PC-3 (cell line): ENCODE measurements around the gene NELFB. TPM values are rescaled to one million over a fixed set of nuclear protein-coding genes. Genes with fewer than 3 reads are reported as not detected.
A peak's percentile ranks its signal among the peaks of the same experiment; 100 is the strongest.

ENCODE experiments used
- ATAC-seq: fragments of 200-7000 bp; cut with Tn5 transposase; 2 replicates; pipeline ENCODE4 v1.9.1; 2020; ENCODE audit warnings: mild to moderate bottlenecking, moderate library complexity
- BruUV-seq: library from RNA; stranded (reverse); fragments of 400-500 nt; replicated peaks from 2 replicates; lab custom pipeline; 2021; lab: Mats Ljungman, UMichigan
- CTCF ChIA-PET: fragments of 300-600 bp; sonication (Branson Sonifier 250); formaldehyde crosslinking; loops from one replicate; lab custom pipeline; 2022; ENCODE audit warnings: antibody characterized with exemption; lab: Charles Lee
- POLR2A ChIA-PET: fragments of 300-600 bp; sonication (Branson Sonifier 250); formaldehyde crosslinking; loops from one replicate; lab custom pipeline; 2022; ENCODE audit warnings: antibody characterized with exemption; ENCODE audit not compliant: unreplicated experiment; lab: Charles Lee
- DNase-seq: peaks from one replicate; pipeline ENCODE4 v3.0.0-alpha.2; 2015
- H2AFZ ChIP-seq: fragments of 300-600 bp; sonication (generic); 2 replicates; pipeline ENCODE4 v1.6.0; 2016; ENCODE audit warnings: antibody characterized with exemption, low read length
- H3F3A ChIP-seq: fragments of 300-600 bp; sonication (generic); one replicate; pipeline ENCODE4 v1.6.0; 2017; ENCODE audit warnings: antibody characterized with exemption, low read length, control low read depth, mild to moderate bottlenecking; ENCODE audit not compliant: unreplicated experiment
- H3K27ac ChIP-seq: fragments of 300-600 bp; sonication (generic); 2 replicates; pipeline ENCODE4 v1.5.1; 2016; ENCODE audit warnings: mild to moderate bottlenecking, low read length
- H3K27me3 ChIP-seq: fragments of 300-600 bp; sonication (generic); 2 replicates; pipeline ENCODE4 v1.6.1; 2016; ENCODE audit warnings: low read length, mixed read lengths
- H3K36me3 ChIP-seq: fragments of 300-600 bp; sonication (generic); 2 replicates; pipeline ENCODE4 v1.6.1; 2016; ENCODE audit warnings: low read depth, mixed run types, low read length, mixed read lengths
- H3K4me1 ChIP-seq: fragments of 300-600 bp; sonication (generic); 2 replicates; pipeline ENCODE4 v1.5.1; 2016; ENCODE audit warnings: low read length; ENCODE audit not compliant: insufficient read depth
- H3K4me2 ChIP-seq: fragments of 300-600 bp; sonication (generic); 2 replicates; pipeline ENCODE4 v1.6.0; 2016; ENCODE audit warnings: low read length
- H3K4me3 ChIP-seq: fragments of 300-600 bp; sonication (generic); 2 replicates; pipeline ENCODE4 v1.5.1; 2016; ENCODE audit warnings: mild to moderate bottlenecking, low read length, mixed read lengths
- H3K79me2 ChIP-seq: fragments of 300-600 bp; sonication (generic); 2 replicates; pipeline ENCODE4 v1.6.1; 2017; ENCODE audit warnings: low read length, mixed read lengths
- H3K9ac ChIP-seq: fragments of 300-600 bp; sonication (generic); 2 replicates; pipeline ENCODE4 v1.6.0; 2016; ENCODE audit warnings: mild to moderate bottlenecking, low read length
- H3K9me2 ChIP-seq: fragments of 300-600 bp; sonication (generic); replicated peaks from 2 replicates; pipeline ENCODE4 v1.6.1; 2016; ENCODE audit warnings: mixed run types, low read length, mixed read lengths
- H3K9me3 ChIP-seq: fragments of 300-600 bp; sonication (generic); 2 replicates; pipeline ENCODE4 v1.6.1; 2016; ENCODE audit warnings: low read length, mixed read lengths
- H4K20me1 ChIP-seq: fragments of 300-600 bp; sonication (generic); 2 replicates; pipeline ENCODE4 v1.6.1; 2016; ENCODE audit warnings: low read length, mixed read lengths
- CTCF ChIP-seq: fragments of 300-600 bp; sonication (generic); conservative IDR thresholded peaks from 2 replicates; pipeline ENCODE4 v1.5.1; 2017; ENCODE audit warnings: antibody characterized with exemption, low read depth, mild to moderate bottlenecking, low read length
- EZH2 ChIP-seq: fragments of 300-600 bp; sonication (generic); IDR thresholded peaks from one replicate; pipeline ENCODE4 v1.6.1; 2017; ENCODE audit warnings: antibody characterized with exemption, mild to moderate bottlenecking, low read length; ENCODE audit not compliant: unreplicated experiment
- EZH2phosphoT487 ChIP-seq: fragments of 300-600 bp; sonication (generic); IDR thresholded peaks from 2 replicates; pipeline ENCODE4 v1.6.1; 2018; ENCODE audit warnings: mild to moderate bottlenecking, antibody characterized with exemption, low read length, borderline replicate concordance
- intact Hi-C: fragments of 100-400 bp; cut with micrococcal nuclease; formaldehyde crosslinking; loops from 2 replicates; pipeline ENCODE4 v1.9.0; 2023
- total RNA-seq: library from RNA; depleted of rRNA; stranded (reverse); fragments of >200 nt; gene quantifications from 2 replicates; pipeline ENCODE4 v1.2.3, GENCODE V29; 2014

The NELFB gene
- total RNA-seq, 1 experiment from 2014 or later, result 50.7 TPM

- ChIA-PET CTCF (no interaction called here), POLR2A (interaction anchor here (0.6 kb wide), 1 partner anchor 23 kb away, joined by 4 read pairs; no protein-coding TSS in a partner anchor)
- no peak for TF ChIP-seq EZH2
- TF ChIP-seq EZH2phosphoT487, result no peak
- TF ChIP-seq CTCF, result no peak
- intact Hi-C loops, result no loop called here
- Histone ChIP-seq H3F3A (no peaks in the 10 kb centered on the region), H4K20me1 (peaks cover 10% of the 10 kb centered on the region), H3K36me3 (no peaks in the 10 kb centered on the region), H2AFZ (no peak overlapping the region), H3K4me2 (no peak overlapping the region), H3K79me2 (peaks cover 15% of the 10 kb centered on the region), H3K27ac (no peak overlapping the region), H3K4me1 (peaks cover 5% of the 10 kb centered on the region; the same call in 1 of the 2 replicates), H3K9ac (no peak overlapping the region), H3K9me3 (no peaks in the 10 kb centered on the region), H3K4me3 (no peak overlapping the region), H3K27me3 (no peaks in the 10 kb centered on the region), H3K9me2 (no peaks in the 10 kb centered on the region)
- ATAC-seq (no peak), DNase-seq (no peak)
- no TSS peak for BruUV-seq
Measured at GRCh38 chr9:137299203-137299565, 44.1 kb downstream of the NELFB start.

GRCh38 chr9:137299938-137300337, 44.8 kb downstream of the NELFB start:
- BruUV-seq, result TSS peak; percentile 83
- H3K4me3 ChIP-seq, result peak overlapping the region; percentile 89
- H3K4me1 ChIP-seq, result peaks cover 5% of the 10 kb centered on the region; the same call in 1 of the 2 replicates

More at GRCh38 chr9:137299938-137300337, 44.8 kb downstream of the NELFB start:
- H3K4me2 ChIP-seq, result peak overlapping the region; percentile 89
- no peaks in the 10 kb centered on the region for H3K36me3 ChIP-seq
- ATAC-seq (no peak), DNase-seq (no peak)
- no peak overlapping the region for H2AFZ ChIP-seq
- H3F3A ChIP-seq, result no peaks in the 10 kb centered on the region
- H3K27me3 ChIP-seq, result no peaks in the 10 kb centered on the region
- H3K9me3 ChIP-seq, result no peaks in the 10 kb centered on the region
- no peak for TF ChIP-seq EZH2phosphoT487
- no peak for TF ChIP-seq EZH2
- no peak for TF ChIP-seq CTCF
- ChIA-PET POLR2A (no interaction called here), CTCF (no interaction called here)
- H3K79me2 ChIP-seq, result peaks cover 15% of the 10 kb centered on the region
- intact Hi-C loops, result no loop called here
- H3K27ac ChIP-seq, result no peak overlapping the region
- peaks cover 10% of the 10 kb centered on the region for H4K20me1 ChIP-seq
- peak overlapping the region; percentile 73; the same call in 1 of the 2 replicates for H3K9ac ChIP-seq
- no peaks in the 10 kb centered on the region for H3K9me2 ChIP-seq
